Effector CD4-positive, alpha-beta T cell (primary cell): ENCODE data around the gene KCP.

Experiments used
- DNase-seq: peaks from one replicate; pipeline ENCODE4 v3.0.0-alpha.2; 2020

The KCP gene

DNA sequence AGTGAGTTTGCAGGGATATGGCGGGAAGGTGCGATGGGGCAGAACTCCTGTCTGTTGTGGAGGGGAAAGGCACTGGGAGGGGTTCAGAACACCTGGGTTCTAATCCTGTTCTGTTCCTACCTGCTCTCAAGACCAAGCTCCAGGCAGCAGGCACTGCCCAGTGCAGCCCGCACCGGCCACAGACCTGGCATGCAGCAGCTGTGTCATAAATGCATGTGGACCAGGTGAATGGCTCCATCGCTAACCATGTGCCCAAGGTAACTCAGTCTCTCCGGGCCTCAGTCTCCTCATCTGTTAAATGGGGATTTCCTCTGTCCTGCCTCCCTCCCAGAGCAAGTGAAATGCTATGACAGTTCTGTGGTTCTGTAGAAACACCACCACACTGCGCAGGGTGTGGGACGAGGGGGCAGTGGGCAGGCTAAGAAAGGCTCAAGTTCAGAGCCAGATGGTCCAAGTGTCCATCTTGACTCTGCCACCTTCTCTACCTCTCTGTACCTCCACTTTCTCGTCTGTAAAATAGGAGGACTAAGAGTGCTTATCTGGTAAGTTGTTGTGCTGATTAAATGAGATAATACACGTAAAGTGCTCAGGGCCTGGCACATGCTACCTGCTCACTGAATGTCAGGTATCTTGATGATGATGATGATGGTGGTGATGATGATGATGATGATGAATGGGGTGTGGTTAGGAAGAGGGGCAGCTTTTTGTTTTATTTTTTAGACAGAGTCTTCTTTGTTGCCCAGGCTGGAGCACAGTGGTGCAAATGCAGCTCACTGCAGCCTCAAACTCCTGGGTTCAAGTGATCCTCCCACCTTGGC is 24.9 kb downstream of the KCP start:
- no peak for DNase-seq

DNA sequence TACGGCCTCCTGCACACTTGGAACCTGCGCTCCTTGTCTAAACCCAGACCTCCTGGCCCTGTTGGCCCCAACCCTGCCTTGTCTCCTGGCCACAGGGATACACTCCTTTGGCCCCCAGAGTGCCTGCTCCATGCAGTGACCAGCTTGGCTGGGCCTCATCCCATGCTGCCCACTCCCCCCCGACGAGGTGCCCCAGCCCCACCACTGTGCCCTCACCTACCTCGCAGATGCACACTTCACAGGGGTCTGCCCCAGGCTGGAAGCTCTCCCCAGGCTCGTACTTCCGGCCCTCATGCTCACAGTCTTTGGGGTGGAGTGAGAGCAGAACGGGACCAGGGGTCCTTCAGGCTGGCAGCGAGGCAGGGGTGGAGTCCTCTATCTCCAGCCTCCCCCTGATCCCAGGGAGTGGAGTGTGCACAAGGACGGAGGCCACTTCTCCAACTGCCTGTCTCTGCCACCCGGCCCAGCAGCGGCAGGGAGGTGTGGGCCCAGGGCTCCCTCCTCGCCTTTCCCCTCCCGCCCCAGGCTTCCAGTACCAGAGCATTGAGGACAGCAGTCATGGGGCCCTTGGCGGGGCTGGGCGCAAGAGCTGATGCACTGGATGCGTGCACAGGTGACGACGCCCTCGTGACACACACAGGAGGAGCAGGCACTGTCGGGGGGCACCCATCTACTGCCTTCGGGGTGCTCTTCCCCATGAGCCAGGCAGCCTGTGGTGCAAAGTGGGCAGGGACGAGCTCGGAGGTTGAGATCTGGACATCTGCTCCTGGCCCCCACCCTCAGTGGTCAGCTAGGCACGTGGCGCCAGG is 25.7 kb downstream of the KCP start:
- DNase-seq: no peak

DNA sequence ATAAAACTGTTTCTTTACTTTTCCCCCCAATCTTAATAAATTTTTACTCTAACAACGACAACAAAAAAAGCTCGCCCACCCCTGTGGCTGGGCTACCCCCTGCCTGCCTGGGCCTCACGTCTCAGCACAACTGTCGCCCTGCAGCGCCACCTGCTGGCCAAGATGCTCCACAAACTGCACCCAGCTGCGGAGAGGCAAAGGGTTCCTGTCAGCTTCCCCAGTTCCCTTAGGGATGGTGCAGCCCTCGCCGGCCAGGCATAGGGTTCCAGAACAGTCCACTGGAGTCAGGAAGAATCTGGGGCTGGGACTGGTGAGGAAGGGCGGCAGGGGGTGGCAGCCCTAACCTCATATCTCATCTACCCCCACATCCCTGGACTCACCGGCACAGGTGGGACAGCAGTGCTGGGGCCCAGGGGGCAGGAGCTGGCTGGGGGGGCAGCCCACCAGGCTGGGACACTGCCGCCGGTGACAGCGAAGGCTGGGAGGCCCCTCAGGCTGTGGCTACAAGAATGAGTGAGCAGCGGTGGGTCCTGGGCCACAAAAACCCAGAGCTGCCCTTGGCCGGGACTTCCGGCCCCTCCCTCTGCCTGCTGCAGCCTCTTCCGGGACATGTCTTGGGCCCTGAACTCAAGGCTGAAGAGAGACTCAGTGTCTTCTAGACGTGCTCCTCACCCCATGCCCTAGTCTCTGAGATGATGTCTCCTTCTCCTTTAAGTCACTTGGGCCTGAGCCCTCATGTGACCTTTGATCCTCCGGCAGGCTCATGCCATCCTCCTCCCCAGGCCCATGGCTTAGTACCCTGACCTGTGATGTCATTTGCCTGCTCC is 26.7 kb downstream of the KCP start:
- peak; percentile 83 for DNase-seq

DNA sequence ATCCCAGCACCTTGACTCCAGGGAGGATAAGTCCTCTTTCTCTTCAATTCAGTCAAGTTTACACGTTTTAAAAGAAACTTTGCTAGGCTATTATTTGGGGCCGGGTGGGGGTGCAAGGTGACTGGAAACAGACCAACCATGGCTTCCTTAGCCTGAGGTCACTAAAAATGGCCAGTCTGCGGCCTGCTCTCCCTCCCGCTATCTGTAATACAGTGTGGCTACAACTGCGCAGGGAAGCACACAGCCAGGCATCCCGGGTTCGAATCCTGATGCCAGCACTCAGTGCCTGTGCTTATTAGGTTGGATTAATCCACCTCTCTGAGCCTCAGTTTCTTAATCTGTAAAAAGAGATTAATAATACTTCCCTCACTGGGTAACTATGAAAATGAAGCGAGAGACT is 28.4 kb downstream of the KCP start:
- no peak for DNase-seq

DNA sequence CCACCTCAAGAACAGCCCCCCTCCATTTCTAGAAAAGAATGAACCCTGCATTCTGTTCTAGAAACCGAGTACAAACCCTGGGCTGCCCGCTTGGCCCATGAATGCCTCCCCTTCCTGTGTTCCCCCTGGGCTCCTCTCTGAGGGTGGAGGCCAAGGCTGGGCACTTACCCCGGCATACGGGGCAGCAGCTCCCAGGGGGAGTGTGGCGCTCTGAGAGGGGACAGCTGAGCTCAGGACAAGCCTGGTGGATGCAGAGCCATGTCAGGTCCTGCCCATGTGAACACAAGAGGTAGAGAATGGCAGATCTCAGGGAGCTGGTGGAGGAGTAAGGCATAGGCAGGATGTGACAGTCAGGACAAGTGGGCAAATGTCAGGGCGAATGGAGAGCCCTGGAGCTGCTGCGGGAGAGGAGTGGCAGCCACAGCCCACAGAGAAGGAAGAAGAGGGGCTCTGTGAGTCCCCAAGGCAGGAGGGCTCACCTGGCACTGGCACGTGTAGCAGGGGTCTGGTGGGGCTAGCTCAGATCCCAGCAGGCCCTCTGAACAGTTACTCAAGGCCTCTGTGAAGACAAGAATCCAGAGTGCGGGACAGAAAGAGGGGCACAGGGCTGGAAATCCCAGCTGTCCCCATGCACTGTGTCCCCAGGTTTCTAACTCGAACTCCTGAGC is 28.9 kb downstream of the KCP start:
- DNase-seq: no peak

DNA sequence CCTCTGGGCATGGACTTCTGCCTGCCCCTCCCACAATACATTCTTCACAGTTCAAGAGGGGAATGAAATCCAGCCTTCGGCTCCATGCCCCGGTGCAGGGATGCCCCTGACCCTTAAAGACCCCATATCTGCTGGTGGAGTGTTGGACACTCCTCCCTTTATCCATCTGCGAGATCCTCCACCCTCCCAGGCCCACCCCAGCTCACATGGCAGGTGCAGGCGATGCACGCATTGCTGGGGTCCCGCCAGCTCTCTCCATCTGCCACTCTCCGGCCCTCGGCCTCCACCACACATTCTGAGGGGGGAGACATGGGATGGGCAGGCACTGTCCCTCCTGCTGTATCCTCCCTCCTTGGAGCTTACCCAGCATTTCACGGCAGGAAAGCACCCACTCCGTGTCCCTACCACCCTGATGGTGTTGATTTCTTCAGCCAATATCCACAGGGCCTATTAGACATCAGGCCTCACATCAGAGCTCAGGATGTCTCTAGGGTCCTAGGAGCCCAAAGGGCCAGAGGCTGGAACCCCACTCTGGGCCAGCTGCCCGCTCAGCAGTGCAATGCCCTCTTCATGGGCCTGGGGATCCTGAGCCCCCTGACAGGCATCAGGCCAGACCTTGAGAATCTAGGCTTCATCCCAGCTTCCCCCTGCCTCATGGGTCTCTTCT is 29.6 kb downstream of the KCP start:
- no peak for DNase-seq

DNA sequence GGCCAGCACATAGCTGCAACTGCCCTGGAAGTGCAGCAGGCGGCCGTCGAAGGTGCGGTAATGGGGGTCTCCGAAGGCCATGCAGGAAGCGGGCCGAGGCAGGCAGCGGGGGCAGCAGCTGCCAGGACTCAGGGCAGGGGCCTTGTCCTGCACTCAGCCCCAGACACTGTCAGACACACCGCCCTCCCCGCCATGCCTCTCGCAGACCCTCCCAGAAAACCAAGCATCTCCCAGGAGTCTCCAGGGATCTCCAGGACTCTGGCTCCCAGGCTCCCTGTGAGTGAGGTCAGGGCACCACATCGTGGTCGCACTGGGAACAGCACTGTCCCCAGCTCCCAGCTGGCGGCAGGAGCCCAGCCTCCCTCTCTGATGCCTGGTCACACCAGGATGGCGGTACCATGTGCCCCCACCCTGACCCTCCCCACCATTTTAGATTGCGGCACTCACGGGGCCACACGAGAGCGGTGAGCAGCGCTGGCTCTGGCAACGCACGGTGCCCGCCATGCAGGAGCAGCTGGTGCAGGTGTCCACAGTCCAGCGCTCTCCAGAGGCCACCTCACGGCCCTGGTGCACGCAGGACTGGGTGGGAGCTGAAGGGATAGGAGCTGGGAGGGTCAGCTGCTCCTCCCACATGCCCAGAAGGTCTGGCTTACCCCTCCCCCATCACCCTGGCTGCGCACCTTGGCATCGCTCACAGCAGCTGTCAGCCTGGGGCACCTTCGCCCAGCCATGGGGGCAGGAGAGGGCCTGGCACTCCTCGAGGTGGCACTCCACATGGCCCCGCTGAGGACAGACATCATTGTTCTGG is 30.4 kb downstream of the KCP start:
- no peak for DNase-seq

DNA sequence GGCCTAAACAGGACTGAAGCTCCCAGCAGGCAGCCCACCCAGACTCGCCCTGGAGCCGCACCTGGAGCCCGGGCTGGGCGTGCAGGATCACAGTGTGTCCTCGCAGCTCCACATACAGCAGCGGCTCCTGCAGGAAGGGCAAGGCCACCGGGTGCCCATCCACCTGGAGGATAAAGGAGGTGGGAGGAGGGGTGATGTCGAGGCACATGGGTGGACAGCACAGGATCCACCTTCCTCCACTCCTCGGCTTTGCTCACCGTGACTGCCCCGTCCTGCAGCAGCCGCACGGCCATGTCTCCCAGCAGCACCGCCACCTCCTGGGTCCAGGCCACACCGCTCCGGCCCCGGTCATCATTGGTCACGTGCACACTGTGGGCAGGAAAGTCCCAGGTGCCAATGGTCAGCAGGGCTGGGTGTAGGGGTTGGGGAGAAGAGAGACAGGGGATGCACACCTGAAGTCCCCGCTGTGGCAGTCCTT is 31.0 kb downstream of the KCP start:
- DNase-seq: no peak

DNA sequence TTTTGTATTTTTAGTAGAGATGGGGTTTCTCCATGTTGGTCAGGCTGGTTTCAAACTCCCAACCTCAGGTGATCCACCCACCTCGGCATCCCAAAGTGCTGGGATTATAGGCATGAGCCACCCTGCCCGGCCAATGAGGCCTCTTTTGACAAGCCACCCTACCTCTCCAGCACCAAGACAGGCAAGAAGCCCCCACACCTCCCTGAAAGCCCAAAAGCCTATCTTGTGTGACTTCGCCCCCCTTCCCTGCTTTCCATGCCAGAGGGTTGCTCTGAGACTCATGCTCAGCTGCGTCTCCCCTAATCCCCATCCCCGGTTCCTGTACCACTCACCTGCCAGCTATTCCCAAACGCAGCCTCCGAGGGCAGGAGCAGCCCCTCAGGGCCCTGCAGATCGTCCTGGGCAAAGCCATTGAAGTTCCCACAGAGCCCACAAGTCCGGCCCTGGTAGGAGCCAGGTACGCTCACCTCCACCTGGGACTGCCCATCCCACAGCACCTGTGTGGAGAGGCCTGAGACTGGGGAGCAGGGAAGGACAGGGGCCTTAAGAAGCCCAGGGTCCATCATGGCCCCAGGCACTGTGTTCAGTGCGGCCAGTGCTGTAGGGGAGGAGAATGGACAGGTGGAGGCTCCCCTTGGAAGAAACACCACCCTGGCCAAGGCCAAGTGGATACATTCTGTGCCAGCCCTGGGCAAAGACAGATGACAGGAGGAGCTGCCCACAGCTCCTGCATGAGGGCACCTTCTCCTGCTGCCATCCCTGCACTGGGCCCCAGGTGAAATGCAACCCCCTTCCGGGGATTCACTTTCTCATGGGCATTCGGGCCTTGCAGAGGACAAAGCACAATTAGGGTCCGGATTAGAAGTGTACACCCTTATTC is 32.0 kb downstream of the KCP start:
- DNase-seq: no peak

DNA sequence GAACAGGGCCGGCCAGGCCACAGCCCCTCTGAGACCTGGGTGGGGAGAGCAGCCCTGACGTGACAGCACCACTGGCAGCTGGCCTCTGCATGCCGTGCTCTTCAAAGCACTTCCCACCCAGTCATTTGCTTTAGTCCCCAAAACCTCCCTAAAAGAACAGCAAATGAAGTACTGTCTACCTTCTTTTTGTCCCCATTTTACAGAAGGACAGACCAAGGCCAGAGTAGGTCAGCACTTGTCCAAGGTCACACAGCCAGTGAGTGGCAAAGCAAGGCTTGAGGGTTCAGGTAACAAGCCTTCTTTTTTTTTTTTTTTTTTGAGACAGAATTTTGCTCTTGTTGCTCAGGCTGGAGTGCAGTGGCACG is 32.8 kb downstream of the KCP start:
- DNase-seq: no peak

DNA sequence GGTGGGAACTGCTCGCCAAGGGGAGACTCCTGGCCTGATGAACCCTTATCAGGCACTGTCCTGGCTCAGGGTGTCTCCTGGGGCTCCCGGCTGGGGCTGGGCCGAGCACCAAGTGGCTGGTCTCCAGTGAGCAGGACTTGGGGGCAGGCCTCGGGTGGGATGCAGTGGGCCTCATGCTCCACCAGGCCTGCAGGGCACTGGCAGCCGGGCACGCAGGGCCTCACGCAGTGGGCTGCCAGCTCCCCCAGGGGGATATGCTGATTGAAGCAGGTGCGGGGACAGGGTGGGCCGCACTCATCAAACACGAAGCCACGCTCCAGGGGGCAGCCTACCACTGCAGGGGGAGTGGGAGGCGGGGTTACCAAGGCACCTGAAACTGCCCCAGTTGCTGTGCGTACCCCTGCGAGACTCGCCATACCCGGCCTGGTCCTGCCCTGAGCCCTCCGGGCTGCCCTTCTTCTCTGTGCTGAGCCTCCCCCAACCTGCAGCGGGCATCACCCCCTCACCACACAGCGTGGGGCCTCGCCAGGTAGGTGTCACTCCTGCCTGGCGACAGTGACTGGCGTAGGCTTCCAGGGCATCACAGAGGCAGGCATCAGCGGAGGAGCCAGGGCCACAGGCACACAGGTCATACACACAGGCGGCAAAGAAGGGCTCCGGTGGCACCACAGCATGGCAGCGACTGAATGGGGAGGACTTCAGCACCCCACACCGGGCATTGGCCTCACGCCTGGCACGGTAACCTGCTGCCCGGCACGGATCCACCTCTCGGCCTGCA is 33.3 kb downstream of the KCP start:
- DNase-seq: no peak

DNA sequence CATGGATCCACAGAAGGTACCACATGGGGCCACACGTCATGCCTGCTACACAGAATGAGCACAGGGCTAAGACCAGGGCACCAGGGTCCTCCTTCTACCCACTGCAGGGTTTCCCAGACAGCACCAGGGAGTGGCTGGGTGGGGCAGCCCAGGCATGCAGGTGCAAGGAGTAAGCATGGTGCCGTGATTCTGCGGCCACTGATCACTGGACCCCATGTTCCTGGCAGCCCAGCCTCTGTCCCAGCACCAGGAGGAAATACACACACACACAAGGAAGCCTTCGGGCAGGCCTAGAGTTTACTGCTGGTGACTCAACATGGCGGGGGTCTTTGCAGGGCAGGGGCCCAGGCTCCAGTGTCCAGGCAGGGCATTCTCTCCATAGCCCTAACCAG is 33.9 kb downstream of the KCP start:
- no peak for DNase-seq

DNA sequence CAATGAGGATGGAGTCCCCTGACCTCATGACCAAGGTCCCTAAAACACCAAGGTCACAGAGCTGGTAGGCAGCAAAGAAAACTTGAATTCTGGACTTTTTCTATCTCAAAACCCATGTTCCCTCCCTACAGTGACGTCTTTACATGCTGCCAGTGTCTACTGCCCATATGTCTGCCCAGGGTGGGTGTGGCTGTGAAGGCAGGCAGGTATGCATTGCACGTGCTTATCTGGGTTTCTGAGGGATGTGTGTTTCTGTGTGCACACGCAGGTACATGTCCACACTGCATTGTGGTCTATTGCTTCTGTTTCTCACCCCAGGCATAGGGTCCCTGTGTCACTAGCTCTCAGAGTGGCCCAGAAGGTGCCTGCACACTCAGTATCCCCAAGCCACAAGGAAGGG is 34.4 kb downstream of the KCP start:
- DNase-seq: no peak

DNA sequence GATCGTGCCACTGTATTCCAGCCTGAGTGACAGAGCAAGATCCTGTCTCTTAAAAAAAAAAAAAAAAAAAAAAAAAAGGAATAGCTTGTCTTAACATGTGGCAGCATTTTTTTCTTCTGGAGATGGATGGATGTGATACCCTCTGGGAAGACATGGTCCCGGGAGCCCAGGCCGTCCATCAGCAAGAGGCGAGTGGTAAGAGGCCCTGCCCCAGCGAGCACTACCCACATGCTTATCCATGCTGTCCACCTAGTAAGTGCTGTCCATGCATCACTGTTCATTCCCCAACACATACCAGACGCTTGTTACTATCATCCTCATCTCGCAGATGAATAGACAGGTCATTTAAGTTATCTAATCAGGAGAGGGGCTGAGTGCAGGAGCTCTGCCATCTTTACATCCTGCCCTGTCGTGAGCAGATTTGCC is 35.0 kb downstream of the KCP start:
- no peak for DNase-seq

DNA sequence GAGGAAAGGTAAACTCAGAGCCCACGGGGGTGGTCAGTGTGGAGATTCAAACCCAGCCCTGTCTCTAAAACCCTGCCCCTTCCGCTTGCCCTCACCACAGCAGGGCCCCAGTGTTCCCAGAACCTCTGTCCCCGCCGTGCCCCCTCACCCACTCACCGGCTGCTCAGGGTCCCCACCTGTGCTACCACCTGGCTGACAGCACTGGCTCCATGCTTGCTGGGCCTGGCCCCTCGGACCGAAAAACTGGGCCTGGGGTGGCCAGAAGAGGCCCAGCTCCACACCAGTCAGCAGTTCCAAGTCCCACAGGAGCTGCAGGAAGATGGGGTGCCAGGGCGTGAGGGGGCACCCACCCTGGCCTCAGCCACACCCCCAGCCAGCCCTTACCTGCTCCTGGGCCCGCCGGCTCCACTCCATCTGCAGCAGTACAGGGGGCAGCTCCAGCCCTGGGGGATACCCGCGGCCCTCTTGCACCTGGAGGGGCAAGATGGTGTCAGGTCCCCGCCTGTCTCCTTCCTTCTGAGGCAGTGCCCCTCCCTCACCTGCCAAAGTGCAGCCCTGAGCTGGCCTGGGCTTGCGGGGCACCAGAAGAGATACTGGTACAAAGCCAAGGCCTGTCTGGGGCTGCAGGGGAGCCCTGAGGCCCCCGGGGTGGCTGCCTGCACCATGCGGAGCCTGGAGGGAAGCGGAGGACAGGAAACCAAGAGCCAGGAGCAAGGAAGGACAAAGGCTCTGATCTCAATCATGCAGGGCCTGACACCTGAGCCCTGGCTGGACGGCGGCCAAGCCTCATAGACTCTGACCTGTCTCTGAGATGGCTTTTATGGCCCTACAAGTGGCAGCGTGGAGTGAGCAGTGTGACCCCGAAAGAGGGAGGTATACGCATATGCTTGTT is 36.1 kb downstream of the KCP start:
- no peak for DNase-seq

DNA sequence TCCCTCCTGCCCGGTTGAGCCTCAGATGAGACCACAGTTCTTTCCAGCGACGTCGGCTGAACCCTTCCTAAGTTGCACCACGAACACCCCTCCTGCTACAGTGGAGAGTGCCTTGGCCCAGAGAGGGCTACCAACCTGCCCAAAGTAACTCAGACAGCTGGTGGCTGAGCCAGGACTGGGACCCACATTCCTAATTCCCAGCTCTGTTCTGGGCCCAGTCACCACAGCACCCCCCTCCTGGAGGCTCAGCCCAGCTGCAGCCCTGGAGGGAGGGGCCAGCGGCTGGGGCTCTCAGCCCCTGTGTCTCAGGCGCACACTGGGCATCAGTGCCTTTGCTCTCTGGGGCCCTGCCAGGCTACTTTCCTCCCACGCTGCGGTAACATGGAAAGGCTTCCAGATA is 37.3 kb downstream of the KCP start:
- DNase-seq: no peak

DNA sequence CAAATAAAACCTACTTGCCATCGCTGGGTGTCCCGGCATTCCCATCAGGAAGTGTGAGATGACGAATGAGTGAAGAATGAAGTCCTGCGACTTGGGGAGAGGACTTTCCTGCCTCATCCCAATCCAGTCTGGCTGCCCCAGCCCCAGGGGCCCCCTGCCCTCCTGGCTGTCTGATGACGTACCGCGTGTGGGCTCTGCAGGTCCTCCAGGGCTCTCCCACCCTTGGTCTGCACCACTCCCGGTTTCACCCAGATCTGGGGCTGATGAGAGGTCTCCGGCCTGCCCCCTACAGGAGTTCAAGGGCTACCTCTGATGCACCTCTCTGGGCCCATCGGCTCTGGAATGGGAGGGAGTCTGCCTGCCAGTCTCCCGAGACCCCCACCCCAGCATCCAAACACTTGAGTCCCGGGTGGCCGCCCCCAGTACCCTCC is 38.1 kb downstream of the KCP start:
- DNase-seq: no peak

DNA sequence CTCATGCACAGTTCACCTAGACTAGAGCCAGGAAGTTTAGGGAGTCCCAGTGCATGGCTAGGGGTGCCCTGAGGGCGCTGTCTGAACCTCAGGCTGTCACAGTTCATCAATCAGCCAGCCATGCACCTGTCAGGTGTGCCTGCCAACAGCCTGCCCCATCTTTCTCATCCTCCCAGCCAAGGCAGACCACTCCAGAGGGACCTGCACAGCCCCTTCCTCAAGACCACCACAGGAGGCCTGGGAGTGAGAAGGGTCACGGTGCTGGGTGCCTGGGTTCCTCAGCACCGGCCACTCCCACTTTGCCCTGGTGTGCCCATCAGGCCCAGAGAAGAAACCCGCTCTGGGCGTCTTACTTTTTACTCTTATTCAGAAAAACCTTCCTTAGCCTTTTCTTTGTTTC is 39.5 kb downstream of the KCP start:
- DNase-seq: no peak
